Smooth muscle cell (in vitro differentiated cells): Measurements from ENCODE around the gene DDX39A. TPM values are rescaled to one million over a fixed set of nuclear protein-coding genes. Genes with fewer than 3 reads are reported as not detected.

ENCODE experiments used
- DNase-seq: peaks from one replicate; lab custom pipeline; 2025; ENCODE audit not compliant: unreplicated experiment; lab: John Stamatoyannopoulos, UW
- H2AFZ ChIP-seq: fragments of 200-600 bp; sonication (generic); 2 replicates; pipeline ENCODE4 v1.6.0; 2016; ENCODE audit warnings: antibody characterized with exemption, low read depth, mild to moderate bottlenecking
- H3F3A ChIP-seq: fragments of 200-600 bp; sonication (generic); 2 replicates; pipeline ENCODE4 v1.6.0; 2017; ENCODE audit warnings: antibody characterized with exemption, low read depth
- H3K27ac ChIP-seq: fragments of 200-600 bp; sonication (generic); 2 replicates; pipeline ENCODE4 v1.5.1; 2016; ENCODE audit warnings: low read depth, mild to moderate bottlenecking
- H3K27me3 ChIP-seq: fragments of 200-600 bp; sonication (generic); 2 replicates; pipeline ENCODE4 v1.6.1; 2016; ENCODE audit warnings: low read depth, mild to moderate bottlenecking
- H3K36me3 ChIP-seq: fragments of 200-600 bp; sonication (generic); 2 replicates; pipeline ENCODE4 v1.5.1; 2016; ENCODE audit warnings: low read depth
- H3K4me1 ChIP-seq: fragments of 200-600 bp; sonication (generic); 2 replicates; pipeline ENCODE4 v1.5.1; 2016; ENCODE audit warnings: low read depth
- H3K4me2 ChIP-seq: fragments of 200-600 bp; sonication (generic); 2 replicates; pipeline ENCODE4 v1.6.0; 2016; ENCODE audit warnings: mild to moderate bottlenecking
- H3K4me3 ChIP-seq: fragments of 200-600 bp; sonication (generic); 2 replicates; pipeline ENCODE4 v1.5.1; 2016; ENCODE audit warnings: mild to moderate bottlenecking
- H3K79me2 ChIP-seq: fragments of 200-600 bp; sonication (generic); 2 replicates; pipeline ENCODE4 v1.6.0; 2016; ENCODE audit warnings: low read depth, mild to moderate bottlenecking
- H3K9ac ChIP-seq: fragments of 200-600 bp; sonication (generic); 2 replicates; pipeline ENCODE4 v1.6.0; 2016; ENCODE audit warnings: low read depth
- H3K9me3 ChIP-seq: fragments of 200-600 bp; sonication (generic); replicated peaks from 2 replicates; pipeline ENCODE4 v1.5.1; 2016; ENCODE audit warnings: low read depth
- H4K20me1 ChIP-seq: fragments of 200-600 bp; sonication (generic); 2 replicates; pipeline ENCODE4 v1.6.0; 2016; ENCODE audit warnings: low read depth
- CTCF ChIP-seq: fragments of 200-600 bp; sonication (generic); IDR thresholded peaks from 2 replicates; pipeline ENCODE4 v1.5.1; 2017; ENCODE audit warnings: borderline replicate concordance, mild to moderate bottlenecking, antibody characterized with exemption; ENCODE audit not compliant: insufficient read depth, poor library complexity, severe bottlenecking
- WGBS: methylation state at CpG from one replicate; pipeline ENCODE4 v1.1.7; 2016; ENCODE audit warnings: low lambda C conversion rate; 5-methylcytosine and 5-hydroxymethylcytosine counted together
- polyA plus RNA-seq: library from polyadenylated mRNA; unstranded; fragments of >200 nt; fragmentation: Nextera tagmentation; extraction: Ambion mirVana; gene quantifications from 2 replicates; pipeline ENCODE4 v1.2.1, GENCODE V29; 2016
- total RNA-seq: library from RNA; depleted of rRNA; stranded (reverse); fragments of >200 nt; gene quantifications from 2 replicates; pipeline ENCODE4 v1.2.3, GENCODE V29; 2014

The DDX39A gene
- total and polyA plus RNA-seq, 2 experiments from 2014 or later: 23.1 to 38.0 TPM

GRCh38 chr19:14407605-14408484 is 11.3 kb downstream of the DDX39A start:
- Histone ChIP-seq H3K9ac (no peak overlapping the region), H3K27me3 (no peaks in the 10 kb centered on the region), H2AFZ (no peak overlapping the region), H4K20me1 (peaks cover 35% of the 10 kb centered on the region), H3K4me3 (no peak overlapping the region), H3K4me2 (no peak overlapping the region), H3F3A (no peaks in the 10 kb centered on the region), H3K9me3 (no peaks in the 10 kb centered on the region), H3K27ac (no peak overlapping the region), H3K79me2 (peaks cover 13% of the 10 kb centered on the region), H3K36me3 (no peaks in the 10 kb centered on the region), H3K4me1 (no peaks in the 10 kb centered on the region)
- WGBS: 95% methylated on average over 20 of the region's 20 CpGs
- DNase-seq: no peak
- no peak for TF ChIP-seq CTCF

- peaks cover 3% of the 10 kb centered on the region for H3K79me2 ChIP-seq
- no peaks in the 10 kb centered on the region for H3K9me3 ChIP-seq
- no peaks in the 10 kb centered on the region for H3F3A ChIP-seq
- no peak overlapping the region for H3K9ac ChIP-seq
- H3K27me3 ChIP-seq: no peaks in the 10 kb centered on the region
- no peak overlapping the region for H3K4me2 ChIP-seq
- TF ChIP-seq CTCF: no peak
- H3K36me3 ChIP-seq: no peaks in the 10 kb centered on the region
- H3K4me1 ChIP-seq: no peaks in the 10 kb centered on the region
- H3K27ac ChIP-seq: no peak overlapping the region
- H4K20me1 ChIP-seq: peaks cover 25% of the 10 kb centered on the region
- DNase-seq: no peak
- 97% methylated on average over 27 of the region's 27 CpGs for WGBS
- no peak overlapping the region for H3K4me3 ChIP-seq
- H2AFZ ChIP-seq: no peak overlapping the region
Measured at GRCh38 chr19:14406645-14407401, 12.3 kb downstream of the DDX39A start.

- Histone ChIP-seq H3K36me3 (no peaks in the 10 kb centered on the region), H3F3A (no peaks in the 10 kb centered on the region), H3K27ac (no peak overlapping the region), H3K27me3 (no peaks in the 10 kb centered on the region), H3K4me2 (peak overlapping the region; percentile 63), H3K9ac (no peak overlapping the region), H3K9me3 (no peaks in the 10 kb centered on the region), H3K4me3 (peak overlapping the region; percentile 43), H2AFZ (no peak overlapping the region), H3K4me1 (no peaks in the 10 kb centered on the region), H3K79me2 (no peaks in the 10 kb centered on the region), H4K20me1 (peaks cover 16% of the 10 kb centered on the region)
- TF ChIP-seq CTCF: peak; percentile 91
- WGBS: 13% methylated on average over 30 of the region's 61 CpGs
- DNase-seq: peak; percentile 91
Measured at GRCh38 chr19:14405758-14406644, 13.1 kb downstream of the DDX39A start.
